ENCODE data around the gene ZNF561. TPM values are rescaled to one million over a fixed set of nuclear protein-coding genes. Genes with fewer than 3 reads are reported as not detected.

The ZNF561 gene
- total and polyA plus RNA-seq, 10 of the 15 experiments (the other 5 are each of a cell fraction or from before 2014, with no cell fraction given), result 12.8 to 38.2 (median 22.2) TPM

DNA sequence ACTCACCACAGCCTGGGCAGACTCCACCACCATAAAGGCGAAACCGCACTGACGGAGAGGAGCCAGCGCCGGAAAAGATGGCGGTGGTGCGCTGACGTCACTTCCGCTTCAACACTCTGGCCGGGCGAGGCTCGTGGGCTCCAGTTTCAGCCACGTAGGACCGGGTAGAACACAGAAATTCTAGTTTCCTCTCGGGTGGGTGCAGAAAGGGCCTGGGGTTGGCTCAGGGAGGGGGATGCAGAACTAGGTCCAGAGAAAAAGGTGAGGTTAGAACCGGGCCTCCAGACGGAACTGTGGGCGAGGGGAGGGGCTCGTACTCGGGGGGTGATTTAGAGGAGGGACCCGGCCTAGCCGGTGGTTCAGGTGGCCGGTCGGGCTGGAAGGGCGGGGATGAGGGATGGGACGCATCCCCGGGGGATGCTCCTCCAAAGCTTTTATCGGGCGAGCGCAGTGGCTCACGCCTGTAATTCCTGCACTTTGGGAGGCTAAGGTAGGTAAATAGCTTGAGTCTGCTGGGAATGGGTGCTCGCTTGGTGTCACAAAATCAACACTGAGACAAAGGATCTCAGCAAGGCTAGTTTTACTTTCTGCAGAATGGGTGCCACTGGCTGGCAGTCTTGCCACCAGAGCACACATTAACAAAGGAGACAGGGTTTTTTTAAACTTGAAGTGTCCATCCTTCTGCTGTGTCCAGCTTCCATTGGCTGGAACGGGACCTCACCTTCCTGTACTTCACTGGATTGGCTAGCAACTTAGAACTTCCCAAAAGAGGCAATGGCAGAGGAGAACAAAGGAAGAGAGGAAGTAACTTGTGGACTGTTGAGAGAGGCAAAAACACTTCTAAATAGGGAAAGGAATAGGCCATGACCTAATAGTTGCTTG lies at the start of gene ZNF561 (continued):
- TF ChIP-seq TCF3 (IDR thresholded peaks at IDR 0.05; ENCODE audit: borderline replicate concordance, insufficient read depth, low read depth, low read length) (peak; percentile 41; the same call in 1 of the 2 replicates), JUND (IDR thresholded peaks at IDR 0.05; ENCODE audit: low read depth, low read length) (no peak), PAX8 (IDR thresholded peaks at IDR 0.05) (no peak), ZNF24 (IDR thresholded peaks at IDR 0.05) (no peak), MYC (IDR thresholded peaks at IDR 0.05; ENCODE audit: insufficient read depth, insufficient read length, insufficient replicate concordance, low read length, severe bottlenecking) (peak; percentile 67), ZNF207 (IDR thresholded peaks at IDR 0.05; ENCODE audit: borderline replicate concordance) (no peak), CHD4 (IDR thresholded peaks at IDR 0.05) (no peak), SPI1 (IDR thresholded peaks at IDR 0.05; ENCODE audit: borderline replicate concordance, insufficient read depth, low read depth, low read length) (peak; percentile 45; the same call in 1 of the 2 replicates), EGR1 (IDR thresholded peaks at IDR 0.05; ENCODE audit: borderline replicate concordance in 1 of 2, low read depth in 2 of 2, low read length in 2 of 2) (peak; percentile 5 to 47; a peak in 2 of 3 replicates), ATF7 (IDR thresholded peaks at IDR 0.05; ENCODE audit: low read depth) (peak; percentile 99), BHLHE40 (IDR thresholded peaks at IDR 0.05; ENCODE audit: borderline replicate concordance in 1 of 2, low read depth in 2 of 2, low read length in 1 of 2) (peak; percentile 22 to 27; a peak in 2 of 4 replicates), LARP7 (IDR thresholded peaks at IDR 0.05) (no peak)
- TF ChIP-seq, protein P1, sequence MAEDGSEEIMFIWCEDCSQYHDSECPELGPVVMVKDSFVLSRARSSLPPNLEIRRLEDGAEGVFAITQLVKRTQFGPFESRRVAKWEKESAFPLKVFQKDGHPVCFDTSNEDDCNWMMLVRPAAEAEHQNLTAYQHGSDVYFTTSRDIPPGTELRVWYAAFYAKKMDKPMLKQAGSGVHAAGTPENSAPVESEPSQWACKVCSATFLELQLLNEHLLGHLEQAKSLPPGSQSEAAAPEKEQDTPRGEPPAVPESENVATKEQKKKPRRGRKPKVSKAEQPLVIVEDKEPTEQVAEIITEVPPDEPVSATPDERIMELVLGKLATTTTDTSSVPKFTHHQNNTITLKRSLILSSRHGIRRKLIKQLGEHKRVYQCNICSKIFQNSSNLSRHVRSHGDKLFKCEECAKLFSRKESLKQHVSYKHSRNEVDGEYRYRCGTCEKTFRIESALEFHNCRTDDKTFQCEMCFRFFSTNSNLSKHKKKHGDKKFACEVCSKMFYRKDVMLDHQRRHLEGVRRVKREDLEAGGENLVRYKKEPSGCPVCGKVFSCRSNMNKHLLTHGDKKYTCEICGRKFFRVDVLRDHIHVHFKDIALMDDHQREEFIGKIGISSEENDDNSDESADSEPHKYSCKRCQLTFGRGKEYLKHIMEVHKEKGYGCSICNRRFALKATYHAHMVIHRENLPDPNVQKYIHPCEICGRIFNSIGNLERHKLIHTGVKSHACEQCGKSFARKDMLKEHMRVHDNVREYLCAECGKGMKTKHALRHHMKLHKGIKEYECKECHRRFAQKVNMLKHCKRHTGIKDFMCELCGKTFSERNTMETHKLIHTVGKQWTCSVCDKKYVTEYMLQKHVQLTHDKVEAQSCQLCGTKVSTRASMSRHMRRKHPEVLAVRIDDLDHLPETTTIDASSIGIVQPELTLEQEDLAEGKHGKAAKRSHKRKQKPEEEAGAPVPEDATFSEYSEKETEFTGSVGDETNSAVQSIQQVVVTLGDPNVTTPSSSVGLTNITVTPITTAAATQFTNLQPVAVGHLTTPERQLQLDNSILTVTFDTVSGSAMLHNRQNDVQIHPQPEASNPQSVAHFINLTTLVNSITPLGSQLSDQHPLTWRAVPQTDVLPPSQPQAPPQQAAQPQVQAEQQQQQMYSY (CRISPR knock-in tag; IDR thresholded peaks at IDR 0.05), result no peak
- TF ChIP-seq, protein P2, sequence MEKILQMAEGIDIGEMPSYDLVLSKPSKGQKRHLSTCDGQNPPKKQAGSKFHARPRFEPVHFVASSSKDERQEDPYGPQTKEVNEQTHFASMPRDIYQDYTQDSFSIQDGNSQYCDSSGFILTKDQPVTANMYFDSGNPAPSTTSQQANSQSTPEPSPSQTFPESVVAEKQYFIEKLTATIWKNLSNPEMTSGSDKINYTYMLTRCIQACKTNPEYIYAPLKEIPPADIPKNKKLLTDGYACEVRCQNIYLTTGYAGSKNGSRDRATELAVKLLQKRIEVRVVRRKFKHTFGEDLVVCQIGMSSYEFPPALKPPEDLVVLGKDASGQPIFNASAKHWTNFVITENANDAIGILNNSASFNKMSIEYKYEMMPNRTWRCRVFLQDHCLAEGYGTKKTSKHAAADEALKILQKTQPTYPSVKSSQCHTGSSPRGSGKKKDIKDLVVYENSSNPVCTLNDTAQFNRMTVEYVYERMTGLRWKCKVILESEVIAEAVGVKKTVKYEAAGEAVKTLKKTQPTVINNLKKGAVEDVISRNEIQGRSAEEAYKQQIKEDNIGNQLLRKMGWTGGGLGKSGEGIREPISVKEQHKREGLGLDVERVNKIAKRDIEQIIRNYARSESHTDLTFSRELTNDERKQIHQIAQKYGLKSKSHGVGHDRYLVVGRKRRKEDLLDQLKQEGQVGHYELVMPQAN (conservative IDR thresholded peaks at IDR 0.05), result no peak
- TF ChIP-seq, protein P3, sequence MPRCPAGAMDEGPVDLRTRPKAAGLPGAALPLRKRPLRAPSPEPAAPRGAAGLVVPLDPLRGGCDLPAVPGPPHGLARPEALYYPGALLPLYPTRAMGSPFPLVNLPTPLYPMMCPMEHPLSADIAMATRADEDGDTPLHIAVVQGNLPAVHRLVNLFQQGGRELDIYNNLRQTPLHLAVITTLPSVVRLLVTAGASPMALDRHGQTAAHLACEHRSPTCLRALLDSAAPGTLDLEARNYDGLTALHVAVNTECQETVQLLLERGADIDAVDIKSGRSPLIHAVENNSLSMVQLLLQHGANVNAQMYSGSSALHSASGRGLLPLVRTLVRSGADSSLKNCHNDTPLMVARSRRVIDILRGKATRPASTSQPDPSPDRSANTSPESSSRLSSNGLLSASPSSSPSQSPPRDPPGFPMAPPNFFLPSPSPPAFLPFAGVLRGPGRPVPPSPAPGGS (IDR thresholded peaks at IDR 0.05; ENCODE audit: borderline replicate concordance, insufficient read depth, low read depth, low read length, poor library complexity, severe bottlenecking), result no peak
- TF ChIP-seq, protein P4, sequence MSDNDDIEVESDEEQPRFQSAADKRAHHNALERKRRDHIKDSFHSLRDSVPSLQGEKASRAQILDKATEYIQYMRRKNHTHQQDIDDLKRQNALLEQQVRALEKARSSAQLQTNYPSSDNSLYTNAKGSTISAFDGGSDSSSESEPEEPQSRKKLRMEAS (IDR thresholded peaks at IDR 0.05; ENCODE audit: low read depth, low read length), result 0 out of 2 replicates have a peak, but pooled peaks have one; percentile 57

Measured in GM12878 (cell line).